ENCODE results near the gene PIP5K1C. TPM values are rescaled to one million over a fixed set of nuclear protein-coding genes. Genes with fewer than 3 reads are reported as not detected.

Gene PIP5K1C
- total RNA-seq, 2 donors from 2014 or later: 21.7 to 23.7 TPM

GRCh38 chr19:3684054-3684816, 16.0 kb downstream of the PIP5K1C start:
- no peaks in the 10 kb centered on the region for H3K9me3 ChIP-seq (ENCODE audit: control insufficient read depth, low read length, poor library complexity, severe bottlenecking)
- DNase-seq (no peak), ATAC-seq (no peak)
- H3K4me3 Mint-ChIP-seq: no peak overlapping the region
- no peak overlapping the region for H3K27ac Mint-ChIP-seq
- no peaks in the 10 kb centered on the region for H3K27me3 Mint-ChIP-seq
- peaks cover 12% of the 10 kb centered on the region for H3K4me1 Mint-ChIP-seq
- peaks cover 2% of the 10 kb centered on the region for H3K36me3 Mint-ChIP-seq (ENCODE audit: low read depth)

DNA sequence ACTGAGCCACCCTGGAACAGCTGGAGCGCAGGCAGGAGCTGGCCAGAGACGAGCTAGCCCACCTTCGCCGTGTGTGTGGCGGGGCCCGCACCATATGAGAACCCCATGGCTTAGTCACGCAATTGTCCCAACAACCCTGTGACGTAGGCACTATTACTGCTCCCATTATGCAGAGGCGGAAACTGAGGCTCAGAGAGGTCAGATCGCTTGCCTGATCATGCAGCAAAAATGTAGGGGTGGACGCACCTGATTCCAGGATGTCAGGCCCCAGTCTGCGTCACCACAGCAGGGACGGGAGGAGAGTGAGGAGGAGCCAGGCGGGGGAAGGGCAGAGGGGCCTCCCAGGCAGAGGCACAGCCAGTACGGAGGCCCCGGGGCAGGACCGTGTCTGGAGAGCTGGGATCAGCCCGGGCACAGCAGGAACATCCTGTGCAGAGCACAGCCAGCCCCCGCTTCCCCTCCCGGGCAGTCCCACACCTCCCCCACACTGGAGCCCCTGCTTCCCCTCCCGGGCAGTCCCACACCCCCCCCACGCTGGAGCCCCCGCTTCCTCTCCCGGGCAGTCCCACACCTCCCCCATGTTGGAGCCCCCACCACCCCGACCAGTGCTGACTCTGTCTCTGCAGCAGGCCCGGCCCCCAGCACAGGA, 16.7 kb downstream of the PIP5K1C start:
- no peak overlapping the region for H3K27ac Mint-ChIP-seq
- H3K36me3 Mint-ChIP-seq (ENCODE audit: low read depth): peaks cover 2% of the 10 kb centered on the region
- DNase-seq (no peak), ATAC-seq (no peak)
- peaks cover 12% of the 10 kb centered on the region for H3K4me1 Mint-ChIP-seq
- H3K27me3 Mint-ChIP-seq: no peaks in the 10 kb centered on the region
- H3K9me3 ChIP-seq (ENCODE audit: control insufficient read depth, low read length, poor library complexity, severe bottlenecking): no peaks in the 10 kb centered on the region
- H3K4me3 Mint-ChIP-seq: no peak overlapping the region

DNA sequence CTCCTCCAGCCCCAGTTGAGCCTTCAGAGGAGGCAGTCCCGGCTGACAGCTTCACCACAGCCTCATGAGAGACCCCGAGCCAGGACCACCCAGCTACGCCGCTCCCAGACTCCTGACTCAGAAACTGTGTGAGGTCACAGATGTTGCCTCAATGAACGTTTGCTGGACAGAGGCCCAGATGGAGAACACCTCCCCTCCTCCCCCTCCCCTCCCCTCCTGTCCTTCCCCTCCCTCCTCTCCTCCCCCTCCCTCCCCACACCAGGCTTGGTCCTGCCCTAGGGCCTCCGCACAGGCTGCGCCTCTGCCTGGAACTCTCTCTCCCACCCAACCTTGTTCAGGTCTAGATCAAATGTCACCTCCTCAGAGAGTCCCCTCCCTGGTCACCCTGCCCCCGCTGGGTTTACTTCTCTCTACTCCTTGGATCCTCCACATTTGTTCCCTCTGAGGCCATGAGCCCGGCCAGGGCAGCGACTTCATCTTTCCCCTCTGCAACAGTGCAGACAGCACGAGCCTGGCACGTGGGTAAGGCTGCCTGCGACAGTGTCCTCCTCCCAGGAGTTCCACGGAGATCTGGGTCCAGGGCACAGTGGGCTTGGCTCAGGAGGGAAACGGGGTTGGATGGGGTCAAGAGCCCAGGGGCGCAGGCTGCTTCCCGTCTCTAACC, 17.4 kb downstream of the PIP5K1C start:
- peaks cover 12% of the 10 kb centered on the region for H3K4me1 Mint-ChIP-seq
- no peak overlapping the region for H3K27ac Mint-ChIP-seq
- H3K36me3 Mint-ChIP-seq (ENCODE audit: low read depth): peaks cover 2% of the 10 kb centered on the region
- H3K27me3 Mint-ChIP-seq: no peaks in the 10 kb centered on the region
- DNase-seq: no peak
- ATAC-seq: no peak
- no peaks in the 10 kb centered on the region for H3K9me3 ChIP-seq (ENCODE audit: control insufficient read depth, low read length, poor library complexity, severe bottlenecking)
- no peak overlapping the region for H3K4me3 Mint-ChIP-seq

- H3K9me3 ChIP-seq (ENCODE audit: control insufficient read depth, low read length, poor library complexity, severe bottlenecking): no peaks in the 10 kb centered on the region
- ATAC-seq (no peak), DNase-seq (no peak)
- Mint-ChIP-seq H3K36me3 (ENCODE audit: low read depth) (peaks cover 2% of the 10 kb centered on the region), H3K4me1 (peaks cover 9% of the 10 kb centered on the region), H3K4me3 (no peak overlapping the region), H3K27me3 (no peaks in the 10 kb centered on the region), H3K27ac (no peak overlapping the region)
Observed at GRCh38 chr19:3682286-3682685, 18.0 kb downstream of the PIP5K1C start.

DNA sequence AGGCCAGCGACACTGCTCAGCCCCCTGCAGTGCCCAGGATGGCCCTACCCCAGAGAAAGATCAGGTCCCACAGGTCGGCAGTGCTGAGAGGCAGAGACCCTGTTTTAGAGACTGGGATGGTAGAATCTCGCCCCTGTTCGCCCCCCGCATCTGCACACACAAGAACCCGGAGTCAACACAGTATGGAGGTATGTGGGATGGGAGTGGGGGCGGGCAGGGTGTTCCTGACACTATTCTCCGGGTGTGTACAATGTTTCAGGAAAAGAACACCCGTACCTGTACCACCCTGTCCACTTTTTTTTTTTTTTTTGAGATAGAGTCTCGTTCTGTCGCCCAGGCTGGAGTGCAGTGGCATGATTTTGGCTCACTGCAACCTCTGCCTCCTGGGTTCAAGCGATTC, 19.3 kb downstream of the PIP5K1C start:
- ATAC-seq (no peak), DNase-seq (no peak)
- H3K36me3 Mint-ChIP-seq (ENCODE audit: low read depth): peaks cover 2% of the 10 kb centered on the region
- H3K9me3 ChIP-seq (ENCODE audit: control insufficient read depth, low read length, poor library complexity, severe bottlenecking): no peaks in the 10 kb centered on the region
- H3K4me1 Mint-ChIP-seq: peaks cover 8% of the 10 kb centered on the region
- no peaks in the 10 kb centered on the region for H3K27me3 Mint-ChIP-seq
- H3K4me3 Mint-ChIP-seq: no peak overlapping the region
- no peak overlapping the region for H3K27ac Mint-ChIP-seq

DNA sequence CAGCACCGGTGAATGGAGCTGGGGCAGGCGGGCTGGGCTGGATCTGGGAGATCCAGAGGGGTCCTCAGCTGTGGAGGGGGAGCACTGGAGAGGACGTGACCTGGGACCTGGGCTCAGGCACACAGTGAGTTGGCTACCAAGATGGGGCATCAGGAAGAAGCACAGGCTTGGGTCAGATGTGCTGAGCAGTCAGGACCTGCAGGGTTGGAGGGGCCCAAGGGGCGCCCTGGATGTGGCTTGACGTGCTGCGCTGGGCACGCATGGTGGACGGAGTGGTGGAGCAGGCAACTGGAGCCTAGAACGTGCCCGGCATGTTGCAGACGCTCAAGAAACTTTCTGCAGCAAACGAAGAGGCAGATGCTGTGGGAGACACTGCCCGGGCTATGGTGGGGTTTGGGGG, 20.7 kb downstream of the PIP5K1C start:
- Mint-ChIP-seq H3K4me3 (no peak overlapping the region), H3K4me1 (peaks cover 8% of the 10 kb centered on the region), H3K27ac (peak overlapping the region; percentile 32), H3K27me3 (no peaks in the 10 kb centered on the region), H3K36me3 (ENCODE audit: low read depth) (peaks cover 2% of the 10 kb centered on the region)
- ATAC-seq (no peak), DNase-seq (no peak)
- H3K9me3 ChIP-seq (ENCODE audit: control insufficient read depth, low read length, poor library complexity, severe bottlenecking): no peaks in the 10 kb centered on the region

GRCh38 chr19:3679138-3679537, 21.1 kb downstream of the PIP5K1C start:
- Mint-ChIP-seq H3K4me1 (peaks cover 8% of the 10 kb centered on the region), H3K27me3 (no peaks in the 10 kb centered on the region), H3K4me3 (no peak overlapping the region), H3K27ac (no peak overlapping the region), H3K36me3 (ENCODE audit: low read depth) (peaks cover 2% of the 10 kb centered on the region)
- ATAC-seq (no peak), DNase-seq (no peak)
- H3K9me3 ChIP-seq (ENCODE audit: control insufficient read depth, low read length, poor library complexity, severe bottlenecking): no peaks in the 10 kb centered on the region

- peaks cover 2% of the 10 kb centered on the region for H3K36me3 Mint-ChIP-seq (ENCODE audit: low read depth)
- no peaks in the 10 kb centered on the region for H3K9me3 ChIP-seq (ENCODE audit: control insufficient read depth, low read length, poor library complexity, severe bottlenecking)
- H3K4me1 Mint-ChIP-seq: peaks cover 9% of the 10 kb centered on the region
- no peak overlapping the region for H3K27ac Mint-ChIP-seq
- no peaks in the 10 kb centered on the region for H3K27me3 Mint-ChIP-seq
- ATAC-seq: no peak
- H3K4me3 Mint-ChIP-seq: no peak overlapping the region
- no peak for DNase-seq
Observed at GRCh38 chr19:3678188-3678587, 22.1 kb downstream of the PIP5K1C start.

DNA sequence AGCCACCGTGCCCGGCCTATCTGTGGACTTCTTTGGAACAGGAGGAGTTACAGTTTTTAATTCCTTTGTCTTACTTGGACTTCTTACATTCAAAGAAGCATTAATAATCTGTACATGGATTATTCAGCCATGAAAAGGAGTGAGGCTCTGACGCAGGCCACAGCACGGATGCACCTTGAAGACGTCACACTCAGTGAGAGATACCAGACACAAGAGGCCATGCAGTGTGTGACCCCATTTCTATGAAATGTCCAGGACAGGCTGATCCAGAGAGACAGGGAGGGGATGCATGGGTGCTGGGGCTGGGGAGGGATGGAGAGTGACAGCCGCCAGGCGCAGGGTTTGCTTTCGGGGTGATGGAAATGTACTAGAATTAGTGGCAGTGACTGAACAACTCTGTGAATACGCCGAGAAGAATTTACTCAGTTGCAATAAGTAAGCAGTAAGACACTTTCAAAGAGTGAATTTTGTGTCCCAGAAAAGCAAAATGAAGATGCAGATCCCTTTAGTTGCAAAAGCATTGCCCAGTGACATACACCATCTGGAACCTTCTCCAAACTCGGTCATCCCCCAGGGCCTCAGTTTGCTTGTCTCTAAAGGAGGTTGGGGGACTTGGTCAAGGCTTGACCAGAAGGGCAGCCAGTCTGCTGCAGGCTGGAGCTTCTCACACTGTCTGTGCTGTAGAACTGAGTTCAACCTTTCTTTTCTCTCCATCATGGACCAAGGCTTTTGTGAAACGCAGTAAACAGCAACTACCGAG, 25.3 kb downstream of the PIP5K1C start:
- Mint-ChIP-seq H3K36me3 (ENCODE audit: low read depth) (no peaks in the 10 kb centered on the region), H3K4me3 (no peak overlapping the region), H3K4me1 (peaks cover 23% of the 10 kb centered on the region), H3K27ac (no peak overlapping the region), H3K27me3 (no peaks in the 10 kb centered on the region)
- no peaks in the 10 kb centered on the region for H3K9me3 ChIP-seq (ENCODE audit: control insufficient read depth, low read length, poor library complexity, severe bottlenecking)
- no peak for DNase-seq
- ATAC-seq: no peak

DNA sequence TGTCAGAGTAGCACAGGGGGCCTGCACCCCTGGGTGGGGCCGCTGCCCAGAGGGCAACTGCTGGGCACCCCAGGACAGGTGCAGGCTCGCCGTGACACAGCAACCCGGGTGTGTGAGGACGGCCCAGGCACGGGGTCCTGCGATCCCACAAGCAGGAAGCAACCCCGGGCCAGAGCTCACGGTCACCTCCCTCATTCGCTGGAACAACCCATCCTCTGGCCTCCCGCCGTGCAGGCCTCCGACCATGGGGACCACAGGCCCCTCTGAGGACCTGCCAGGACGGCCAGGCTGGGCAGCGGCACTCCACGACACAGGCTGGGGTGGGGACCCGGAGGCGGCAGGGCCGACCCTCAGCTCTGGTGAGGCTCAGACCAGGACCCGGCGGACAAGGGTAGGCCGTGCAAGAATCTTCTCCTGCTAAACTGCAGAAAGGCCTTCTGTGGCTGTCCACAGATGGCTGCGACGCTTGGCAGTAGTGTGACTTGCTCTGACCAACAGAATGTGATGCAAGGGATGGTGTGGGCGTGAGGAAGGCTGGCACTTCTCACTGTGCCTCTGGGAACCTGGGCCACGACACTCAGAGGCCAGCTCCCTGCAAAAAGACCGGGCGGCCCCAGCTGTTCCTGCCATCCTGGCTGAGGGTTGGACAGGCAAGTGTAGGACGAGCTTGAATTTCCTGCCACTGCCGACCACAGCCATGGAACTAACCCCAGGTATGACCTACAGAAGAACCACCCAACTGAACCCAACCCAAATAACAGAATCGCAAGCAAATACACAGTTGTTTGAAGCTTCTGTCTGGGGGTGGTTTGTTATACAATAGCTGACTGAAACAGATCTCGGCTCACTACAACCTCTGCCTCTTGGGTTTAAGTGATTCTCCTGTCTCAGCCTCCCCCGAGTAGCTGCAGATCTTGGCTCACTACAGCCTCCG, 26.5 kb downstream of the PIP5K1C start:
- no peak for ATAC-seq
- Mint-ChIP-seq H3K36me3 (ENCODE audit: low read depth) (no peaks in the 10 kb centered on the region), H3K27me3 (no peaks in the 10 kb centered on the region), H3K4me1 (peaks cover 21% of the 10 kb centered on the region), H3K27ac (no peak overlapping the region), H3K4me3 (no peak overlapping the region)
- no peaks in the 10 kb centered on the region for H3K9me3 ChIP-seq (ENCODE audit: control insufficient read depth, low read length, poor library complexity, severe bottlenecking)
- no peak for DNase-seq

DNA sequence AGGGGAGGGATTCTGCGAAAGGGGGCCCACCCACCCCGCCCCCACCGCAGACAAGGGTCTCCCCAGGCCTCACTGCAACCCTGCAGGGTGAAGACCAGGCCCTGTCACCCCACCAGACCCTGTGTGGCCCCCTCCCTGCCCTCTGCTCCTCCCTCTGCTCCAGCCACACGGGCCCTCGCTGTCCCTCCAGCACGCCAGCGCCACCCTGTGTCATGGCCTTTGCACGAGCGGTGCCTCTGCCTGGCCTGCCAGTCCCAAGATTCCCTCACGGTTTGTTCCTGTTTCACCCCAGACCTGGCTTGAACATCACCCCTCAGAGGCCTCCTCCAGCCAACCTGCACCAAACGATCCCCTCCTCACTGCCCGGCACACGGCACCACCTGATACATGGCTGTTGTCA, 27.3 kb downstream of the PIP5K1C start:
- H3K36me3 Mint-ChIP-seq (ENCODE audit: low read depth): no peaks in the 10 kb centered on the region
- no peaks in the 10 kb centered on the region for H3K27me3 Mint-ChIP-seq
- no peak for DNase-seq
- no peaks in the 10 kb centered on the region for H3K9me3 ChIP-seq (ENCODE audit: control insufficient read depth, low read length, poor library complexity, severe bottlenecking)
- no peak overlapping the region for H3K27ac Mint-ChIP-seq
- H3K4me1 Mint-ChIP-seq: peaks cover 19% of the 10 kb centered on the region
- ATAC-seq: no peak
- peak overlapping the region; percentile 36 for H3K4me3 Mint-ChIP-seq

DNA sequence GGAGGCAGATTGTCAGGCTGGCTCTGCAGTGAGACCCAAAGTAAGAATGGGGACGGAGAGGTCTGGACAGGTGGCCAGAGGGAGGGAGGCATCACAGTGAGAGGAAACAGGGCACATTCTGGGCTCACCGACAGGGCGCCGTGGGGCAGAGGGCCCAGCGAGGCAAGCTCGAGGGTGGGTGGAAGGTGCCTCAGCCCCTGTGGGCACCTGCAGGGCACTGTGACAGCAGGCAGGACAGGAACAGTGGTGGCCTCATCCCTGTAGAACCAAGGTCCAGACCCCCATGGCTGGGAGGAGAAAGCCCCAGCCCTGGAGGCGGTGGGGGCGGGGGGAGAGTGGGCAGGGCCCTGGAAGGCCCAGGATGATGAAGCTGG, 27.7 kb downstream of the PIP5K1C start:
- no peaks in the 10 kb centered on the region for H3K27me3 Mint-ChIP-seq
- DNase-seq (no peak), ATAC-seq (no peak)
- no peaks in the 10 kb centered on the region for H3K36me3 Mint-ChIP-seq (ENCODE audit: low read depth)
- H3K9me3 ChIP-seq (ENCODE audit: control insufficient read depth, low read length, poor library complexity, severe bottlenecking): no peaks in the 10 kb centered on the region
- H3K4me1 Mint-ChIP-seq: peaks cover 19% of the 10 kb centered on the region
- peak overlapping the region; percentile 31 for H3K4me3 Mint-ChIP-seq
- no peak overlapping the region for H3K27ac Mint-ChIP-seq

Data from T-helper 17 cell (primary cell).